H9 (cell line): ENCODE results near the gene CABLES1. TPM values are rescaled to one million over a fixed set of nuclear protein-coding genes. Genes with fewer than 3 reads are reported as not detected.

Experiments used
- DNase-seq: peaks from one replicate; pipeline ENCODE4 v3.0.0-alpha.2; 2017
- H2AFZ ChIP-seq: one replicate; pipeline ENCODE4 v1.6.1; 2013; ENCODE audit warnings: mild to moderate bottlenecking, low read length, control low read depth, moderate library complexity
- H2AK5ac ChIP-seq: 2 replicates; pipeline ENCODE4 v1.6.1; 2013; ENCODE audit warnings: low read length, control low read depth, mixed read lengths; ENCODE audit not compliant: insufficient read length
- H2BK120ac ChIP-seq: one replicate; pipeline ENCODE4 v1.6.1; 2013; ENCODE audit warnings: low read depth, mild to moderate bottlenecking, low read length, control low read depth, inconsistent platforms; ENCODE audit not compliant: poor library complexity, severe bottlenecking
- H2BK12ac ChIP-seq: 2 replicates; pipeline ENCODE4 v1.6.1; 2013; ENCODE audit warnings: low read length, control low read depth, mixed read lengths, low read depth; ENCODE audit not compliant: insufficient read length
- H2BK15ac ChIP-seq: 2 replicates; pipeline ENCODE4 v1.6.1; 2013; ENCODE audit warnings: low read depth, low read length, control low read depth
- H2BK20ac ChIP-seq: one replicate; pipeline ENCODE4 v1.6.1; 2013; ENCODE audit warnings: low read depth, mild to moderate bottlenecking, low read length, control low read depth, inconsistent platforms; ENCODE audit not compliant: poor library complexity, severe bottlenecking
- H2BK5ac ChIP-seq: 2 replicates; pipeline ENCODE4 v1.6.1; 2013; ENCODE audit warnings: low read length, control low read depth, mixed read lengths; ENCODE audit not compliant: insufficient read length
- H3K14ac ChIP-seq: 2 replicates; pipeline ENCODE4 v1.6.1; 2013; ENCODE audit warnings: low read length, control low read depth; ENCODE audit not compliant: insufficient read depth
- H3K18ac ChIP-seq: 2 replicates; pipeline ENCODE4 v1.6.1; 2013; ENCODE audit warnings: low read depth, mild to moderate bottlenecking, mixed read lengths, low read length, control low read depth; ENCODE audit not compliant: insufficient read length
- H3K23ac ChIP-seq: 2 replicates; pipeline ENCODE4 v1.6.1; 2013; ENCODE audit warnings: low read length, control low read depth, mixed read lengths, low read depth; ENCODE audit not compliant: insufficient read length
- H3K23me2 ChIP-seq: 2 replicates; pipeline ENCODE4 v1.6.1; 2013; ENCODE audit warnings: low read depth, mild to moderate bottlenecking, mixed read lengths, low read length, control low read depth; ENCODE audit not compliant: insufficient read length, poor library complexity, severe bottlenecking
- H3K27ac ChIP-seq: 2 replicates; pipeline ENCODE4 v1.5.1; 2013; ENCODE audit warnings: low read length, control low read depth, mixed read lengths, low read depth; ENCODE audit not compliant: insufficient read length
- H3K27me3 ChIP-seq: 2 replicates; pipeline ENCODE4 v1.6.1; 2013; ENCODE audit warnings: low read length, control low read depth, inconsistent platforms; ENCODE audit not compliant: insufficient read depth
- H3K4ac ChIP-seq: 2 replicates; pipeline ENCODE4 v1.6.1; 2013; ENCODE audit warnings: low read depth, mild to moderate bottlenecking, control low read depth, inconsistent platforms, low read length, moderate library complexity
- H3K4me1 ChIP-seq: 2 replicates; pipeline ENCODE4 v1.6.1; 2013; ENCODE audit warnings: low read length, control low read depth, inconsistent platforms; ENCODE audit not compliant: insufficient read depth
- H3K4me2 ChIP-seq: 2 replicates; pipeline ENCODE4 v1.6.1; 2013; ENCODE audit warnings: low read length, control low read depth, mixed read lengths; ENCODE audit not compliant: insufficient read length, insufficient read depth
- H3K56ac ChIP-seq: 2 replicates; pipeline ENCODE4 v1.6.1; 2013; ENCODE audit warnings: low read depth, mild to moderate bottlenecking, mixed read lengths, low read length, control low read depth; ENCODE audit not compliant: insufficient read length
- H3K79me1 ChIP-seq: 2 replicates; pipeline ENCODE4 v1.6.1; 2013; ENCODE audit warnings: low read depth, mild to moderate bottlenecking, moderate library complexity, low read length, control low read depth, inconsistent platforms; ENCODE audit not compliant: insufficient read depth, poor library complexity, severe bottlenecking
- H3K79me2 ChIP-seq: 2 replicates; pipeline ENCODE4 v1.6.1; 2013; ENCODE audit warnings: low read length, control low read depth, inconsistent platforms; ENCODE audit not compliant: insufficient read depth
- H3K9ac ChIP-seq: 2 replicates; pipeline ENCODE4 v1.6.1; 2013; ENCODE audit warnings: low read length, control low read depth, mixed read lengths; ENCODE audit not compliant: insufficient read length; ENCODE audit errors: extremely low read depth
- H3K9me3 ChIP-seq: one replicate; pipeline ENCODE4 v1.6.1; 2013; ENCODE audit warnings: low read depth, low read length, inconsistent platforms; ENCODE audit not compliant: control insufficient read depth
- H3T11ph ChIP-seq: one replicate; pipeline ENCODE4 v1.6.1; 2013; ENCODE audit warnings: mild to moderate bottlenecking, low read length, control low read depth, inconsistent platforms
- H4K20me1 ChIP-seq: one replicate; pipeline ENCODE4 v1.6.1; 2013; ENCODE audit not compliant: control insufficient read depth, insufficient read length, insufficient read depth
- H4K5ac ChIP-seq: 2 replicates; pipeline ENCODE4 v1.6.1; 2013; ENCODE audit warnings: low read depth, mild to moderate bottlenecking, mixed read lengths, low read length, control low read depth; ENCODE audit not compliant: insufficient read length
- H4K8ac ChIP-seq: replicated peaks from 2 replicates; pipeline ENCODE4 v1.6.1; 2013; ENCODE audit warnings: low read length, control low read depth, mixed read lengths, low read depth; ENCODE audit not compliant: insufficient read length
- H4K91ac ChIP-seq: 2 replicates; pipeline ENCODE4 v1.6.1; 2013; ENCODE audit warnings: low read depth, mild to moderate bottlenecking, moderate library complexity, mixed read lengths, low read length, control low read depth; ENCODE audit not compliant: insufficient read length
- H3K27ac Mint-ChIP-seq, 3 experiments: 2 replicates in 2 of 3; 3 replicates in 1 of 3; pipeline ENCODE4 v1.8.0; 2020 to 2021; ENCODE audit warnings: mixed read lengths in 3 of 3, mild to moderate bottlenecking in 1 of 3, moderate library complexity in 1 of 3
- H3K27me3 Mint-ChIP-seq: 2 replicates; pipeline ENCODE4 v1.8.0; 2021; ENCODE audit warnings: low read depth, mild to moderate bottlenecking, moderate library complexity, mixed read lengths
- H3K36me3 Mint-ChIP-seq, 3 experiments: 2 replicates in 2 of 3; 3 replicates in 1 of 3; pipeline ENCODE4 v1.8.0; 2020 to 2021; ENCODE audit warnings: low read depth in 3 of 3, mixed read lengths in 3 of 3; ENCODE audit not compliant: insufficient read depth in 1 of 3
- H3K4me1 Mint-ChIP-seq, 2 experiments: 2 replicates each; pipeline ENCODE4 v1.8.0; 2020; ENCODE audit warnings: mixed read lengths in 2 of 2
- H3K4me3 Mint-ChIP-seq, 2 experiments: 2 replicates in 1 of 2; 3 replicates in 1 of 2; pipeline ENCODE4 v1.8.0; 2020 to 2021; ENCODE audit warnings: mild to moderate bottlenecking in 2 of 2, mixed read lengths in 2 of 2, moderate library complexity in 1 of 2
- H3K9me3 Mint-ChIP-seq, 2 experiments: 2 replicates in 1 of 2; 3 replicates in 1 of 2; pipeline ENCODE4 v1.8.0; 2020; ENCODE audit warnings: mild to moderate bottlenecking in 2 of 2, mixed read lengths in 2 of 2, moderate library complexity in 1 of 2
- WGBS: extraction: QIAGEN DNeasy Blood & Tissue Kit; methylation state at CpG from one replicate; pipeline ENCODE4 v1.1.7; 2013; ENCODE audit warnings: missing lambda C conversion rate, low lambda C conversion rate, mixed read lengths; ENCODE audit not compliant: insufficient read length; ENCODE audit errors: extremely low coverage; 5-methylcytosine and 5-hydroxymethylcytosine counted together
- total RNA-seq: library from RNA; stranded (reverse); gene quantifications from 2 replicates; pipeline ENCODE4 v1.2.1, GENCODE V29; 2021
- TF ChIP-seq, protein P1 (sequence below): fragments of 200-600 bp; sonication (generic); conservative IDR thresholded peaks from 3 replicates; pipeline ENCODE4 v1.8.0; 2021; ENCODE audit warnings: antibody characterized with exemption, mild to moderate bottlenecking

CABLES1 gene
- total RNA-seq, 1 experiment from 2014 or later, result 27.1 TPM

DNA sequence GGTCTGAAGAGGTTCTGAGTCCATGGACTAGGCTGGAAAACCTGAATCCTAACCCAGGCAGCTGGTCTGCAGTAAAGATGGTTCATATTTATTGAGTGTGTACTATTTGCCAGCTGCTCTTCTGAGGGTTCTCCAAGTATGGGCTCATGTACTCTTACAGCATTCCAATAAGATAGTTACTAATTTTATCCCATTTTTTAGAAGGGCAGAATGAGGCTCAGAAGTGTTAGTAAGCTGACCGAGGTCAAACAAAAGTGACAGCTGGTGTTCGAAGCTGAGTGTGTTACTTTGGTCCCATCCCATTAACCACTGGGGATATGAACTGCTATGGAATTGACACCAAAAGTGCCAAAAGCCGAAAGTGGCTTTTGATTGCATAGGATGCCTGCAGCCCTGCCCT lies 76.9 kb downstream of the CABLES1 start:
- TF ChIP-seq, protein P1, sequence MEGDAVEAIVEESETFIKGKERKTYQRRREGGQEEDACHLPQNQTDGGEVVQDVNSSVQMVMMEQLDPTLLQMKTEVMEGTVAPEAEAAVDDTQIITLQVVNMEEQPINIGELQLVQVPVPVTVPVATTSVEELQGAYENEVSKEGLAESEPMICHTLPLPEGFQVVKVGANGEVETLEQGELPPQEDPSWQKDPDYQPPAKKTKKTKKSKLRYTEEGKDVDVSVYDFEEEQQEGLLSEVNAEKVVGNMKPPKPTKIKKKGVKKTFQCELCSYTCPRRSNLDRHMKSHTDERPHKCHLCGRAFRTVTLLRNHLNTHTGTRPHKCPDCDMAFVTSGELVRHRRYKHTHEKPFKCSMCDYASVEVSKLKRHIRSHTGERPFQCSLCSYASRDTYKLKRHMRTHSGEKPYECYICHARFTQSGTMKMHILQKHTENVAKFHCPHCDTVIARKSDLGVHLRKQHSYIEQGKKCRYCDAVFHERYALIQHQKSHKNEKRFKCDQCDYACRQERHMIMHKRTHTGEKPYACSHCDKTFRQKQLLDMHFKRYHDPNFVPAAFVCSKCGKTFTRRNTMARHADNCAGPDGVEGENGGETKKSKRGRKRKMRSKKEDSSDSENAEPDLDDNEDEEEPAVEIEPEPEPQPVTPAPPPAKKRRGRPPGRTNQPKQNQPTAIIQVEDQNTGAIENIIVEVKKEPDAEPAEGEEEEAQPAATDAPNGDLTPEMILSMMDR, result no peak
- Mint-ChIP-seq H3K4me3 (no peak overlapping the region), H3K9me3 (no peaks in the 10 kb centered on the region), H3K27me3 (no peaks in the 10 kb centered on the region), H3K4me1 (peaks cover 0 to 5% of the 10 kb centered on the region in 2 experiments; a peak in 1 of 4 replicates), H3K27ac (no peak overlapping the region), H3K36me3 (peaks cover 33 to 66% (median 52%) of the 10 kb centered on the region in 3 experiments)
- DNase-seq, result no peak
- Histone ChIP-seq H2BK20ac (no peak overlapping the region), H3K9me3 (no peaks in the 10 kb centered on the region), H3K27ac (no peak overlapping the region), H2BK12ac (no peak overlapping the region), H3K79me2 (no peaks in the 10 kb centered on the region), H4K8ac (no peak overlapping the region), H3K4me1 (no peaks in the 10 kb centered on the region), H3K79me1 (no peaks in the 10 kb centered on the region), H3T11ph (no peak overlapping the region), H4K5ac (no peak overlapping the region), H2BK15ac (no peak overlapping the region), H3K23ac (no peak overlapping the region), H4K91ac (no peak overlapping the region), H3K4ac (no peak overlapping the region), H3K14ac (no peak overlapping the region), H3K9ac (no peak overlapping the region), H3K27me3 (no peaks in the 10 kb centered on the region), H3K56ac (no peak overlapping the region), H2BK5ac (no peak overlapping the region), H3K4me2 (no peak overlapping the region), H2AK5ac (no peak overlapping the region), H4K20me1 (peaks cover 2% of the 10 kb centered on the region), H3K18ac (no peak overlapping the region), H2AFZ (no peak overlapping the region), H2BK120ac (no peak overlapping the region), H3K23me2 (no peaks in the 10 kb centered on the region)
- WGBS, result no CpG with 5 or more reads among the region's 3 CpGs
